ENCODE measurements around the gene PLCD1. TPM values are rescaled to one million over a fixed set of nuclear protein-coding genes. Genes with fewer than 3 reads are reported as not detected.

PLCD1 gene
- total and polyA plus RNA-seq, 2 of the 13 experiments (the other 11 are each of a cell fraction or from before 2014, with no cell fraction given) = 10.1 to 12.4 TPM

DNA sequence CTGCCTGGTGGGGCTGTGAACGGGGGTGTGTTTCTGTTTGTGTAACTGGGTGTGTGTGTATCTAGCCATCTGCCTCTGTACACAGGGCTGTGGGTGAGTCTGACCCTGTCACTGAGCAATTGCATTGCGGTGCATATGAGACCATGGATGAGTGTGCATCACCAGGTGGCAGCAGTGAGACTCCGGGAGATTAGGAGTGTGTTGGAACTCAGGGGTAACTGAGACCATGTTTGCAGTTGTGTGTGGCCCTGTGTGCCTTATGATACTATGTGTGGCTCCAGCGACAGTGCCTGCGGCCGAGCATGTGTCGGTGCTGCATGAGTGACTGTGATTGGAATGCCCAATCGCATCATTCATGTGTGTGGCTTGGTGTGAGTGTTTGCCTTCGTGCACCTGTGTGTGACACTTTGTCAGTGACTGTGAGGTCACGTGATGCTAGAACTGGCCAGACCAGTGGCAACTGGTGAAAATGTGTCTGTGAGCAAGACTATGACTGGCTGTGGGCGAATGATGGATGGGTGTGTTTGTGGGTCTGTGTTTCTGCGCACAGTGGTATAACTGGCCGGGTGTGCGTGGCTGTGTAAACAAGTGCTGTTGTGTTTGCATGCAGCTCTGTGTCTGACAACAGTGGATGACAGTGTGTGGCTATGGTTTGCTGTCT lies 24.9 kb downstream of the PLCD1 start (continued):
- no peak; the same call in 1 of the 2 replicates for TF ChIP-seq ZNF589 (CRISPR knock-in tag; conservative IDR thresholded peaks at IDR 0.05)
- TF ChIP-seq ZNF7 (CRISPR knock-in tag; IDR thresholded peaks at IDR 0.05) = no peak
- TF ChIP-seq, protein P1, sequence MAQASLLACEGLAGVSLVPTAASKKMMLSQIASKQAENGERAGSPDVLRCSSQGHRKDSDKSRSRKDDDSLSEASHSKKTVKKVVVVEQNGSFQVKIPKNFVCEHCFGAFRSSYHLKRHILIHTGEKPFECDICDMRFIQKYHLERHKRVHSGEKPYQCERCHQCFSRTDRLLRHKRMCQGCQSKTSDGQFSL (CRISPR knock-in tag; IDR thresholded peaks at IDR 0.05) = peak; percentile 50; the same call in 1 of the 2 replicates
- TF ChIP-seq ZNF652 (CRISPR knock-in tag; IDR thresholded peaks at IDR 0.05; ENCODE audit: borderline replicate concordance, low read depth) = no peak
- no peak for TF ChIP-seq HOXA7 (CRISPR knock-in tag; IDR thresholded peaks at IDR 0.05)
- TF ChIP-seq AKAP8 (CRISPR knock-in tag; IDR thresholded peaks at IDR 0.05) = 0 out of 2 replicates have a peak, but pooled peaks have one; percentile 70
- 0 out of 2 replicates have a peak, but pooled peaks have one; percentile 13 for TF ChIP-seq ATRX (CRISPR knock-in tag; IDR thresholded peaks at IDR 0.05; ENCODE audit: borderline replicate concordance)
- TF ChIP-seq ZNF577 (CRISPR knock-in tag; IDR thresholded peaks at IDR 0.05; ENCODE audit: borderline replicate concordance, low read depth) = no peak
- TF ChIP-seq FOXA1 (IDR thresholded peaks at IDR 0.05) = peak; percentile 73
- TF ChIP-seq FOXA1 (CRISPR knock-in tag; IDR thresholded peaks at IDR 0.05) = peak; percentile 94
- no peak for TF ChIP-seq MED13 (CRISPR knock-in tag; IDR thresholded peaks at IDR 0.05)
- TF ChIP-seq TEAD3 (CRISPR knock-in tag; optimal IDR thresholded peaks at IDR 0.05; ENCODE audit: borderline replicate concordance) = peak; percentile 81
- TF ChIP-seq, protein P2, sequence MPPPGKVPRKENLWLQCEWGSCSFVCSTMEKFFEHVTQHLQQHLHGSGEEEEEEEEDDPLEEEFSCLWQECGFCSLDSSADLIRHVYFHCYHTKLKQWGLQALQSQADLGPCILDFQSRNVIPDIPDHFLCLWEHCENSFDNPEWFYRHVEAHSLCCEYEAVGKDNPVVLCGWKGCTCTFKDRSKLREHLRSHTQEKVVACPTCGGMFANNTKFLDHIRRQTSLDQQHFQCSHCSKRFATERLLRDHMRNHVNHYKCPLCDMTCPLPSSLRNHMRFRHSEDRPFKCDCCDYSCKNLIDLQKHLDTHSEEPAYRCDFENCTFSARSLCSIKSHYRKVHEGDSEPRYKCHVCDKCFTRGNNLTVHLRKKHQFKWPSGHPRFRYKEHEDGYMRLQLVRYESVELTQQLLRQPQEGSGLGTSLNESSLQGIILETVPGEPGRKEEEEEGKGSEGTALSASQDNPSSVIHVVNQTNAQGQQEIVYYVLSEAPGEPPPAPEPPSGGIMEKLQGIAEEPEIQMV (CRISPR knock-in tag; IDR thresholded peaks at IDR 0.05; ENCODE audit: low read depth) = 0 out of 2 replicates have a peak, but pooled peaks have one; percentile 24
- no peak for TF ChIP-seq ZNF44 (CRISPR knock-in tag; IDR thresholded peaks at IDR 0.05)
- TF ChIP-seq, protein P3, sequence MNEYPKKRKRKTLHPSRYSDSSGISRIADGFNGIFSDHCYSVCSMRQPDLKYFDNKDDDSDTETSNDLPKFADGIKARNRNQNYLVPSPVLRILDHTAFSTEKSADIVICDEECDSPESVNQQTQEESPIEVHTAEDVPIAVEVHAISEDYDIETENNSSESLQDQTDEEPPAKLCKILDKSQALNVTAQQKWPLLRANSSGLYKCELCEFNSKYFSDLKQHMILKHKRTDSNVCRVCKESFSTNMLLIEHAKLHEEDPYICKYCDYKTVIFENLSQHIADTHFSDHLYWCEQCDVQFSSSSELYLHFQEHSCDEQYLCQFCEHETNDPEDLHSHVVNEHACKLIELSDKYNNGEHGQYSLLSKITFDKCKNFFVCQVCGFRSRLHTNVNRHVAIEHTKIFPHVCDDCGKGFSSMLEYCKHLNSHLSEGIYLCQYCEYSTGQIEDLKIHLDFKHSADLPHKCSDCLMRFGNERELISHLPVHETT (CRISPR knock-in tag; conservative IDR thresholded peaks at IDR 0.05) = no peak
- no peak for TF ChIP-seq HDAC6 (IDR thresholded peaks at IDR 0.05; ENCODE audit: low read depth, low read length)
- TF ChIP-seq, protein P4, sequence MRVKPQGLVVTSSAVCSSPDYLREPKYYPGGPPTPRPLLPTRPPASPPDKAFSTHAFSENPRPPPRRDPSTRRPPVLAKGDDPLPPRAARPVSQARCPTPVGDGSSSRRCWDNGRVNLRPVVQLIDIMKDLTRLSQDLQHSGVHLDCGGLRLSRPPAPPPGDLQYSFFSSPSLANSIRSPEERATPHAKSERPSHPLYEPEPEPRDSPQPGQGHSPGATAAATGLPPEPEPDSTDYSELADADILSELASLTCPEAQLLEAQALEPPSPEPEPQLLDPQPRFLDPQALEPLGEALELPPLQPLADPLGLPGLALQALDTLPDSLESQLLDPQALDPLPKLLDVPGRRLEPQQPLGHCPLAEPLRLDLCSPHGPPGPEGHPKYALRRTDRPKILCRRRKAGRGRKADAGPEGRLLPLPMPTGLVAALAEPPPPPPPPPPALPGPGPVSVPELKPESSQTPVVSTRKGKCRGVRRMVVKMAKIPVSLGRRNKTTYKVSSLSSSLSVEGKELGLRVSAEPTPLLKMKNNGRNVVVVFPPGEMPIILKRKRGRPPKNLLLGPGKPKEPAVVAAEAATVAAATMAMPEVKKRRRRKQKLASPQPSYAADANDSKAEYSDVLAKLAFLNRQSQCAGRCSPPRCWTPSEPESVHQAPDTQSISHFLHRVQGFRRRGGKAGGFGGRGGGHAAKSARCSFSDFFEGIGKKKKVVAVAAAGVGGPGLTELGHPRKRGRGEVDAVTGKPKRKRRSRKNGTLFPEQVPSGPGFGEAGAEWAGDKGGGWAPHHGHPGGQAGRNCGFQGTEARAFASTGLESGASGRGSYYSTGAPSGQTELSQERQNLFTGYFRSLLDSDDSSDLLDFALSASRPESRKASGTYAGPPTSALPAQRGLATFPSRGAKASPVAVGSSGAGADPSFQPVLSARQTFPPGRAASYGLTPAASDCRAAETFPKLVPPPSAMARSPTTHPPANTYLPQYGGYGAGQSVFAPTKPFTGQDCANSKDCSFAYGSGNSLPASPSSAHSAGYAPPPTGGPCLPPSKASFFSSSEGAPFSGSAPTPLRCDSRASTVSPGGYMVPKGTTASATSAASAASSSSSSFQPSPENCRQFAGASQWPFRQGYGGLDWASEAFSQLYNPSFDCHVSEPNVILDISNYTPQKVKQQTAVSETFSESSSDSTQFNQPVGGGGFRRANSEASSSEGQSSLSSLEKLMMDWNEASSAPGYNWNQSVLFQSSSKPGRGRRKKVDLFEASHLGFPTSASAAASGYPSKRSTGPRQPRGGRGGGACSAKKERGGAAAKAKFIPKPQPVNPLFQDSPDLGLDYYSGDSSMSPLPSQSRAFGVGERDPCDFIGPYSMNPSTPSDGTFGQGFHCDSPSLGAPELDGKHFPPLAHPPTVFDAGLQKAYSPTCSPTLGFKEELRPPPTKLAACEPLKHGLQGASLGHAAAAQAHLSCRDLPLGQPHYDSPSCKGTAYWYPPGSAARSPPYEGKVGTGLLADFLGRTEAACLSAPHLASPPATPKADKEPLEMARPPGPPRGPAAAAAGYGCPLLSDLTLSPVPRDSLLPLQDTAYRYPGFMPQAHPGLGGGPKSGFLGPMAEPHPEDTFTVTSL (CRISPR knock-in tag; IDR thresholded peaks at IDR 0.05; ENCODE audit: borderline replicate concordance) = no peak; the same call in 1 of the 2 replicates
- TF ChIP-seq JUNB (CRISPR knock-in tag; IDR thresholded peaks at IDR 0.05; ENCODE audit: borderline replicate concordance) = peak; percentile 57
- TF ChIP-seq ZBTB3 (CRISPR knock-in tag; IDR thresholded peaks at IDR 0.05; ENCODE audit: borderline replicate concordance, low read depth) = no peak
- TF ChIP-seq, protein P5, sequence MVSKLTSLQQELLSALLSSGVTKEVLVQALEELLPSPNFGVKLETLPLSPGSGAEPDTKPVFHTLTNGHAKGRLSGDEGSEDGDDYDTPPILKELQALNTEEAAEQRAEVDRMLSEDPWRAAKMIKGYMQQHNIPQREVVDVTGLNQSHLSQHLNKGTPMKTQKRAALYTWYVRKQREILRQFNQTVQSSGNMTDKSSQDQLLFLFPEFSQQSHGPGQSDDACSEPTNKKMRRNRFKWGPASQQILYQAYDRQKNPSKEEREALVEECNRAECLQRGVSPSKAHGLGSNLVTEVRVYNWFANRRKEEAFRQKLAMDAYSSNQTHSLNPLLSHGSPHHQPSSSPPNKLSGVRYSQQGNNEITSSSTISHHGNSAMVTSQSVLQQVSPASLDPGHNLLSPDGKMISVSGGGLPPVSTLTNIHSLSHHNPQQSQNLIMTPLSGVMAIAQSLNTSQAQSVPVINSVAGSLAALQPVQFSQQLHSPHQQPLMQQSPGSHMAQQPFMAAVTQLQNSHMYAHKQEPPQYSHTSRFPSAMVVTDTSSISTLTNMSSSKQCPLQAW (CRISPR knock-in tag; IDR thresholded peaks at IDR 0.05) = no peak

Data from HepG2 (cell line).